ENCODE data around the gene ZNF41.
"Not testable (repeated sequence)": the region's sequence is repeated elsewhere in the genome, so short reads cannot be mapped to it uniquely, and the experiment has no call there.

The ZNF41 gene

DNA sequence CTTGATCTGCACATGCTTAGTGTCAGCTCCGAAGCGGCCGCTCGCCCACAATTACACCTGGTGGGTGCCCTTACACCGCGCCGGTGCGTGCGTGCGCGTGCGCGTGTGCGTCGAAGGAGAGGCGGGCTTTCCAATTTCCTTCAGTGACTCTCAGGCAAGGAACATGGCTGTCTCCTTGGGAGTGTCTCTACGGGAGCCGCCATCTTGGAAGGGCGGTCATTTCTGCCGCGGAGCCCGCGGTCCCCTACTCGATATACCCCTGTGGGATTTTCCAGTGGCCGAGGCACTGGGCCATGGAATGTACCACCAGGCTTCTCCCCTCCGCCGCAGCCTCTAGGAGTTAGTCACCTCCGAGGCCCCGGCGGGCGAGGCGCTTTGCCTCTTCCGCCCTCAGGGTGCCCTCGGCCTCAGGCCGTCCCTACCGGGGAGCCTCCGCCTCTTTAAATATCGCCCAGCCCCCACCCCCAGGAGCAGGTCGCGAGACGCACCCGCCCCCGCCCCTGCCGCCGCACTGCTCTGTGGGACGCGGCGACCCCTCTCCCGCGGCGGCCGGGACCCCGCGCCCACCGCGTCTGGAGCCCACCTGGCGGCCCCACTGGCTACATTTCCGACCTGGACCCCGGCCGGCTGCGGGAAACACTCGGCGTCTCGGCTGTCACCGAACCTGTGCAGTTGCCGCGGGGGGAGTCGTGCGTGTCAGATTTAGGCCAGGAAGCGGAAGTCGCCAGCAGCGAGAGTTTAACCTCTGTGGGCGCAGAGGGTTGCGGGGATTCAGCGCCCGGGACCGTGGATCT lies at the start of gene ZNF41:
Gene ZNF41, minus strand, starts transcription at position 711 of the 794 bp plus-strand sequence. CDS start 15,741 bp downstream, outside the sequence.
- peak; percentile 75 to 81 for DNase-seq

DNA sequence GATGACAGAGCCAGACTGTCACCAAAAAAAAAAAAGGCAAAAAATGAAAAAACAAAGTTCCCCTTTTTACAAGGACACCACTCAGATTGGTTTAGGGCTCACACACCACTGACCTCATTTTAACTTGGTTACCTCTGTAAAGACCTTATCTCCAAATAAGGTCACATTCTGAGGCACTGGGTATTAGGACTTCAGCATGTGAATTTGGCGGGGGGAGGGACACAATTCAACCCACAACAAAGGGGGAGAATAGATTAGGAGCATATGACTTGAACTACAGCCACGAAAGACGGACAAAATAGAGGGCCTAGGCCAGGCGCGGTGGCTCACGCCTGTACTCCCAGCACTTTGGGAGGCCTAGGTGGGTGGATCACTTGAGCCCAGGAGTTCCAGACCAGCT lies 47.0 kb upstream of the ZNF41 start:
- no peak for DNase-seq

DNA sequence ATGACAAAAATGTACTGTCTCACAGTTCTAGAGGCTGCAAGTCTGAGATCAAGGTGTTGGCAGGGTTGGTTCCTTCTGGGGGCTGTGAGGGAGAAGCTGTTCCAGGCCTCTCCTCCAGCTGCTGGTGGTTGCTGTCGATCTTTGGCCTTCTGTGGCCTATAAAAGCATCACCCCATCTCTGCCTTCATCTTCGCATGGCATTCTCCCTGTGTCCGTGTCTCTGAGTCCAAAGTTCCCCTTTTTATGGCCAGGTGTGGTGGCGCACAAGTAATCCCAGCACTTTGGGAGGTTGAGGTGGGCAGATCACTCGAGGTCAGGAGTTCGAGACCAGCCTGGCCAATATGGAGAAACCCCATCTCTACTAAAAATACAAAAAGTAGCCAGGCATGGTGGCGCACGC lies 46.5 kb upstream of the ZNF41 start:
- no peak for DNase-seq

DNA sequence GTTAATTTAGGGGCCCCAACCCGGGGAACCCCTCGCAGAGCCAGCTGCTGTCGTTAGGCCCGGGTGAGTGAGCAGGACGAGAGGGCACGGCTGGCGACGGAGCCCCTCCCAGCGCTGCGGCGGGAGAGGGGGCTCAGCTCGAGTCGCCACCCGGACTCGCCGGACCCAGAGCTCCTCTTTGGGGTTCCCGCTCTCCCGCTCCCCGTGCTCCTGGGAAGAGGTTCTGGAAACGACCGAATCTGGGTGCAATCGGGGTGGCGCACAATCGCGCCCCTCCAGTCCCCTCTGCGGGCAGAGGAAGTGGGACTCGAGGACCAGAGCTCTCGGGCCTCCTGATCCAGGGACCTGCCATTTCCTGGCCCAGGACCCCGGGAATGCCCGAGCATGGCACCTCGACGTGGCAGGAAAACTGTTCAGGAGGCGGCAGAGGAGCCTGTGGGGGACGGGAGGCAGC lies 40.7 kb upstream of the ZNF41 start:
- DNase-seq, result no peak

DNA sequence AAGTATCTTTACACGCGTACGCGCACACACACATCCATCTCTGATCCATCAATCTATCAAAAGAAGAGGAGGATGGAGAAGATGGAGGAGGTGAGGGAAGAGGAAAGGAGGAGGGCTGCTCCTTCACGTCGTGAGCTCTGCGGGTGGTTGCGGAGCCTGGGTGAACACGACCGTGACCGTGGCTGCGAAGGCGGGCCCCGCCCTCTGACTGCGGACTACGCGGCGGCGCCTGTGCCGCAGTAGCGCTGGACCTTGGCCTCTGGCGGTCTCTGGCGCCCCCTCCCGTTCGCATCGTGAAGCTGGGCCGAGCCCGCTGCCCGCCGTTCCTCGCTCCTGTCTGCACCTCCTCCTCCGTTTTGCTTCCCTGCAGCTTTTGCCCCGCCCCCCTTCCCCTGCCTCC lies 40.3 kb upstream of the ZNF41 start:
- DNase-seq, result peak; percentile 86 to 89

DNA sequence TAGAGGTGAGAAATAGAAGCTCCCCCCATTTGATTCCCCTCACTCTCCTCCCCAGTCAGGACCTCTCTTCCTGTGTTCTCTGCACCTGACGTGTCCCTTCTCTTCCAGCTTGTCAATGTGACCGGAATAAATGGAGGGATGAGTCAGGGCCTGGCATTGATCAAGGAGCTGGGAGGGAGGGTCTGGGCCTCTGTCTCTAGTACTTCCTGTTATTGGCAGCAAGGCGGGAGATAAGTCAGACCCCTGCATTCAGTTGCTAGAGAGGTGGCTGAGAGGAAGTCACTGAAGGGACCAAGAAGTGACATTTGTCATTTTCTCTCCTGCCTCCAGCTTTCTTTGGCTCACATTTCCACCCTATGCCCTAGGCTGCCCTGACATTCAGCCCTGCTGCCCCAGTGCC lies 35.1 kb upstream of the ZNF41 start:
- no peak for DNase-seq

DNA sequence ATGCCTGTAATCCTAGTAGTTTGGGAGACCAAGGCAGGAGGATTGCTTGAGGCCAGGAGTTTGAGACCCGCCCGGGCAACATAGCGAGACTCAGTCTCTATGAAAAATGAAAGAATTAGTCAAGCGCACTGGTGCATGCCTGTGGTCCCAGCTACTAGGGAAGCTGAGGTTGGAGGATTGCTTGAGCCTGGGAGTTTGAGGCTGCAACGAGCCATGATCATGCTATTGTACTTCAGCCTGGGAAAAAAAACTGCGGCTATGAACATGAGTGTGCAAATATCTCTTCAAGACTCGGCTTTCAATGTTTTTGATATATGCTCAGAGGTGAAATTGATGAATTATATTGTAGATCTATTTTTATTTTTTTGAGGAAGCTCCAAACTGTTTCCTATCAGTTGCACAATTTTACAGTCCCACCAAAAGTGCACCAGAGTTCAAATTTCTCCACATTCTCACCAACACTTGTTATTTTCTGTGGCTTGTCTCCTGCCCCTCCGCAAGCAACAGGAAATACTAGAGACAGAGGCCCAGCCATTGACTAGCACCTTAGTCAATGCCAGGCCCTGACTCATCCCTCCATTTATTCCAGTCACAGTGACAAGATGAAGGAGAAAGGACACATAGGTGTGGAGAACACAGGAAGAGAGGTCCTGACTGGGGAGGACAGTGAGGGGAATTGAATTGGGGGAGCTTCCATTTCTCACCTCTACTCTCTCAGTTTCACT lies 33.1 kb upstream of the ZNF41 start:
- no peak for DNase-seq

DNA sequence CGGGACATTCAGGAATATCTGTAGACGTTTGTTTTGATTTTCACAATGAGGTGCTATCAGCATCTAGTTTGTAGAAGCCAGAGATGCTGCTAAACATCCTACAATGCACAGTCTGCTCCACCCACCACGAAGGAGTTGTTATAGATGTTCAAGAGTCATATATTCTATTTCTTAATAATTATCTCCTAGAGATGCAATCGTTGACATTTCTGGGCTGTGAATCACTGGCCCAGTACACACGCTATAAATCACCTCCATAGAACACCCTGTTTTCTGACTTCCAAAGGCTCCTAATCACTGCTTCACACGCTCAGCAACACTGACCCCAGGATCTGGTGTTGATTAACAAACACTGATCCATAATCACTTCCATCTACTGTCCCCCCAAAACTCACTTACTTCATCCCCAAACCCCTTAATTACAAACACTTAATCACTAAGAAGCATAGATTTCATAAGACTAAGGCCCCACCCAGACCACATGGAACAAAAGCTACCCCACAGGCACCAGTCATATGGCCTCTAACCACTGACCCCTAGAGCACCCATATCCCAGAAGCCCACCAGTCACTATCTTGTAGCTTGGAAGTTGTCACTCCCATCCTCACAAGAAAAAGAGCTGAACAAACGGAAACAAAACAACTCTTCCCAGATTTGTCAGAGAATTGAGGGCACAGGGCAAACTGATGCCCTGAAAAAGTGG lies 31.7 kb upstream of the ZNF41 start:
- no peak for DNase-seq

DNA sequence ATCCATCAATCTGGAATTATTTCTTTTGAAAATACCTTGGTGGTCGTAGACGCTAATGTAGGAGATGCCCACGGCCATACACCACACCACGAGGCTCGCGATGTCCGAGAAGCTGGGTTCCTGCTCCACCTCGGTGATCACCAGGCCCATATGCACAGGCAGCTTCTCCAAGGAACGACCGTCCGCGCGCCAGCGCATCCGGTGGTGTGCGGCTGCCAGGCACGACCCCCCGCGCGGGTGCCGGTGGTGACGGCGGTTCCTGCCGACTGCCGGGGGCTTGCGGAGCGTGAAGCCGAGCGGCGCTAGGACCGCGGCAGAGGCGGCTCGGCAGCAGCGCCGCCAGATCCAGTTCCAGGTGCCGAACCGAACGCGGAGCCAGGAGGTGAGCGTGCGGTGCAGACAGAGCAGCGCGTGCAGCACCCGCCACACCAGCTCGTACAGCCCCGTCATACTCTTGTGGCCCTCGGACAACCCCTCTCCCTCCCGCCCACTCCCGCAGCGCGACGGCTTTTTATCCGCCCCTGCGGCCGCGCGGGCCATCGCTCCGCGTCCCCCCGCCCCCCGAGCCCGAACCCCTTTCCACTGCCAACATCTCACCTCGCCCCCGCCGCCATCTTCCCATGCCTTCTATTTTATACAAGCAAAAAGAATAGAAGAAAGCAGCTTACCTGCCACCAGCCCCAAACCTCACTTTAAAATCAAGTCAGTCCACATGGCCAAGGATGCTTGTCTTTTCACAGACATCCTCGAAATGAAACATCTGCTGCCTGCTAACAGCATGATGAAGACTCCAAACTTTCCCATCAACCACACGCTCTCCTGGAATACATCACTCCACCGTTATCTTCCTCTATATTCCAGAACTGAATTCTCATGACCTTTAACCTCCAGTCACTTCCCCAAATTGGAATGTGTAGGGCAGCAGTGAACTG lies 30.3 kb upstream of the ZNF41 start:
- peak; percentile 20 to 25 for DNase-seq

DNA sequence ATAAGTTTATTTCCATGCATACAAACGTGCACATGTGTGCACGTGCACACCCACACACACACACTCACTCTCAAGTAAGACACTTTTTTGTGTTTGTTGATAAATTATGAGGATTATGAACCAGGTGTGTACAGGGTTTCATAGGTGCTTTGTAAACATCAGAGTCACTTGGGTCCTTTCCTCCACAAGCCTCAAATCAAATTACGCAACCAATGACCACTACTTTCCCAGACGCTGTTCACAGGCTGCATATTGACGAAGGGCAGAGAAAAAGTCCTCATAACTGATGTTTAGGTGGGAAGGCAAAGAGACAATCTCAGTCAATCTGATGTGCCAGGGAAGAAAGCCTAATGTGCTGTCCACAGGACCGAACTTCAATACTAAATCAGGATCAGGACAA lies 29.4 kb upstream of the ZNF41 start:
- not testable (repeated sequence) for DNase-seq

DNA sequence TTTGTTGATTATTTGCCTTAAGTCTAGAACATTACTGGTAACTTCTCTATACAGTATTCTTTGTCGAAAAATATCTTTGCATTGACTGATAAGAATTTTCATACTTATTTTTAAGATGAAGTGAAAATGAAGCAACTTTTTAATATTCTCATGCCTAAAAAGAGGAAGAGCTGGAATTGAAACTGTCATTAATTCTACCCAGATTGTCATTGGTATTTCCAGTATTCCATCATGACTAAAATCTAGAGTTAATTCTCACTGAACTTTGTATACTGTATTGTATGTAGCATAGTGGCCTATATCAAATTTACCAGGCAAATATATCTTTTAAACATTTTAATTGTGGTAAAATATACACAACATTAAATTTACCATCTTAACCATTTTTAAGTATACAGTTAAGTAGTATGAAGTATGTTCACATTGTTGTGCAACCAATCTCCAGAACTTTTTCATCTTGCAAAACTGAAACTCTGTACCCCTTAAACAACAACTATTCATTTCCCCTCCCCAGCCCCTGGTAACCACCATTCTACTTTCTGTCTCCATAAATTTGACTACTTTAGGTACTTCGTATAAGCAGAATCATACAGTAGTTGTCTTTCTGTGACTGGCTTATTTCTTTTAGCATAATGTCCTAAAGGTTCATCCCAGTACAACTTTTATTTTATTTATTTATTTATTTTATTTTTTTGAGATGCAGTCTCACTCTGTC lies 24.3 kb upstream of the ZNF41 start:
- no peak for DNase-seq

DNA sequence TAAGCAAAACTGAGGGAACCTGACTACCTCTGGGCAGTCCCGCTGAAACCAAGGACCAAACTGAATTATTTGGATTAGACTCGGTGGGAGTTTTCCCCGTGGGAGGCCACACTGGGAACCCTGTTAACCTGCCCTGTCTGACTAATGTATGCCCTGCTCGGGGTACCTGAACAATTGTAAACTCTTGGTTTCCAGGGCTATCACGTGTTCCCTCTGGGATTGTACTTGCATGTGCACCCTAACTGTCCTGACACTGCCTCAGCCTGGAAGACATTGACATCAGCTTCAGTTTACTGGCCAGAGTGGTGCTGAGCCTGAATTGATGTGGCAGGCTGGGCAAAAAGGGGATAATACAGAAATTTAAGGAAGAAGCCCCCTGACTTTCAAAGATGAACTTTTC lies 20.1 kb upstream of the ZNF41 start:
- no peak for DNase-seq

DNA sequence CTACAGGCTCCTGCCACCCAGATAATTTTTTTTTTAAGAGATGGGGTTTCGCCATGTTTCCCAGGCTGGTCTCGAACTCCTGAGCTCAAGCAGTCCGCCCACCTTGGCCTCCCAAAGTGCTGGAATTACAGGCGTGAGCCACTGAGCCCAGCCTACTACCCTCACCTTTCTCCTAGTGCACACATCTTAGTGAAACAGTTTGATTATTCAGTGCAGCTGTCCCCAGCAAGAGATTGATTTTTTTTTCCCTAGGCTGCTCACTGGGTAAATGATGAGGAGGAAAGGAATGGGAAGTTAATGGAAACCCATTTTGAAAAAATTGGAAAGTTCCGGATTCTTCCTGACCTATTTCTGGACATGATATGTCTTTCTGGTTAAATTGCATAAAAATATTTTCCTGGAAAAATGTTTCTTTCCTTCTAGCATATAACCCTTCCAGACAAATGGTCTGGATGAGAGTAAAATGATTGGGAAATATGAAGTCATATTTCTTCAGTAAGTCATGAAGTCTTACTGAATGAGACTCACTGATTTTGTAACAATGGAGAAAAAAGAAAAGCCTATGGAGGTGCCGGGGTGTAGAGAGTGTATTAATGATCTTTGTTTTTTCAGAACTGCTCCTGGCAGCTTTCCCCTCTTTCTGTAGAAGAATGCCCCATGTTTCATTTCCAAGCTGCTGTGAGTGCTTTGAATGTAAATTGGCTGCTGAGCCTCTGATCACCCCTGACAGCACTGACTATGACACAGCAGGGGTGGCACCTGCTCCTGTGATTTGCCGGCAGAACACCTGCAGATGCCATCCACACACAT lies 19.5 kb upstream of the ZNF41 start:
- DNase-seq, result no peak

DNA sequence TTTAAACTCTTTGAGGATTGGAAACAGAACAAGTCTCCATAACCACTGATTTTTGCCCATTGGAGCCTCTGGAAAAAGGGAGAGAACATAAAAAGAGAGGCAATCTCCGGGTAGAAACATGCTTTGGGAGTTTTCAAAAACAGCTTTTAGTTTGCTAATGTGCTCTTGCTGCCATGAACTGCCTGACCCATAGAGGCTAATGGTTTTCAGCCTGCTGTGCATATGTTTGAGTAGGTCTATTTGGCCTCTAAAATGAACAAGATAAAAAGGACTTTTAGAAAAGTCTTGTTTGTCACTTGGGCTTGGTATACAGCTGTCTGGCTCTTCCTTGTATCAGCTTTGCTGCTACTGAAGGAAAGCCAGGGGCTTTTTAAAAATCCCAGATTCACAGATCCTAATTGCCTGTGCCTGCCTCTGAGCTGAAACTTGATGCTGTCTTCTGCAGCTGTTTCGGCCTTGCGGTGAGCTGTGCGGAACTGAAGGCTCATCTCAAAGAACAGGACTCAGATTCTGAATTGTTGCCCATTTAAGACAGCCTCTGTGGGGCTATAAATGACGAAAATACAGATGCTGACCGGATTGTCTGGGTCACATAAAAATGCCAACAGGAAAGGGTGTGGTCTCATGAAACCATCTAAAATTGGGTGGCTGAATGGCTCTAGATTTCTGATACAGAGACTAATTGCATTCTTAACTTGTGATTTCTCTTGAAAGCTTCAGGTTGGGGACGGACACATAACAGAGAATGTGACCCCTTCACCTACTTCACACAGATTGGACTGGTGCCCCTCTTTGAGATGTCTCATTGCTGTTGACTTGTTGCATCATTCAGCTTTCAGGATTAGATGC lies 18.4 kb upstream of the ZNF41 start:
- DNase-seq, result no peak

DNA sequence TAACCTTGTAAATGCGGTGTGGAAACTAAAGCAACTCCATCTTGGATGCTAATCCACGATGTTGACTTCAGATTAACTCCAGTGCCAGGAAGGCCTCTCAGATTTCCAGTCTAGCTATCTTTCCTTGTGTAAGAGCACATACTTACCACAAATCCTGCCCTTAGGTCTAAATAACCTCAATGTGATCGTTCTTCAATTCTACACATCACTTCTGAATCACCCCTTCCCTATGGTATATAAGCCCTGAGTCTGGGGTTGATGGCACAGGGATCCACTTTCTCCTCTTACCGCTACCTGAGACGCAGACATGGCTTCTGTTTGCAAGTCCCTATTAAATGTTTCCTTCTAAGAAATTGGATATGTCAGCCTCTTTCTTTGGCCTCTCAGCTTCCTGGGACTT lies 17.5 kb upstream of the ZNF41 start:
- DNase-seq, result no peak

DNA sequence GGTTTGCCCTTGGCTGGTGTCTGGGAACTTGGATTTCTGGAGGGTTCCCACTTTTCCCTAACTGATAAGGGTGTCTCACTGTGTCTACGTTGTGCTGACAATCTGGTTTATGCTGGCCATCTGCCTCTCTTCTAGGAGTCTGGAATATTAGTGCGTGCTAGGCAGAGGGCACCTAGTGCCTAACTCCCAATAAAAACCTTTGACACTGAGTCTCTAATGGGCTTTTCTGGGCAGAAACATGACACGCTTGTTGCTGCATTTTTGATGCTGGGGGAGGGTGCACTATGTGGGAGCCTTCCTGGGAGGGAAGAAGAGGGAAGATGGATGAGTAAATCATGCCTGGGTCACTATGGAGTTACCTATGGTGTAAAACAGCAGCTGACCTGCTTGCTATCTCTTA lies 16.3 kb upstream of the ZNF41 start:
- DNase-seq, result no peak

DNA sequence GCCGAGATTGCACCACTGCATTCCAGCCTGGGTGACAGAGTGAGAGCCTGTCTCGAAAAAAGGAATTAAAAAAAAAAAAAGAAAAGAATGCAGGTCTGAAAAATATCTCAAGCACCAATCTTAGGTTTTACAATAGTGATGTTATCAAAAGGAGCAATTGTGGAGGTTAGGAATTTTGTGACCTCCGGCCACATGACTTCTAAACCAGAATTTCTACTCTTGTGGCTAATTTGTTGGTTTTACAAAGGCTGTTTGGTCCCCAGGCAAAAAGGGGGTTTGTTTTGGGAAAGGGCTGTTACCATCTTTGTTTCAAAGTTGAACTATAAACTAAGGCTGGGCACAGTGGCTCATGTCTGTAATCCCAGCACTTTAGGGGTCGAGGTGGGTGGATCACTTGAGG lies 15.4 kb upstream of the ZNF41 start:
- DNase-seq, result no peak

DNA sequence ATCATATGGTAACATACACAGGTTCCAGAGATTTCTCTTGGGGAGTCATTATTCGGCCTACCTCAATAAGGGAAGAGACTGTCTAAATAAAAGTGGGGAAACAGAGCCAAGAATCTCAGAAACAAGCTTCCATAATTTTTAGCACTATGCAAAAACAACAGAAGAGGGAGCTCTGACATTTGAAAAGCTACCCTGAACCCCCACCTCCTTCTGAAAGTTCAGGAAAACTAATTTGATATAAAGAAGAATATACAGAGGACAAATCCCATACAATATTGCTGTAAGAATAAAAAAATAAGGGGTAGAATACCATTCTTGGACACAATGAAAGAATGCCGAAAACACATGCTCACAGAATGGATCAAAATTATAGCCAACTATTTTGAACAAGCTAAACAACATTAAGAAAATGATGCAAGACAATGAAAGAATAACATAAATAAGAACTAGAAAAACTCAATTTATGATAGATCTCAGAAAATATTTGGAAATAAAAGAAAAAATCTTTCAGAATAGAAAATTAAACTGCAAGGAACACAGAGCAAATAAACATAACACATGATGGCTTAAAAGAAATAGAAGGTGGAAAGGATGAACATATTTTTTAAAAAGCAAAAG lies 14.4 kb upstream of the ZNF41 start:
- no peak for DNase-seq

DNA sequence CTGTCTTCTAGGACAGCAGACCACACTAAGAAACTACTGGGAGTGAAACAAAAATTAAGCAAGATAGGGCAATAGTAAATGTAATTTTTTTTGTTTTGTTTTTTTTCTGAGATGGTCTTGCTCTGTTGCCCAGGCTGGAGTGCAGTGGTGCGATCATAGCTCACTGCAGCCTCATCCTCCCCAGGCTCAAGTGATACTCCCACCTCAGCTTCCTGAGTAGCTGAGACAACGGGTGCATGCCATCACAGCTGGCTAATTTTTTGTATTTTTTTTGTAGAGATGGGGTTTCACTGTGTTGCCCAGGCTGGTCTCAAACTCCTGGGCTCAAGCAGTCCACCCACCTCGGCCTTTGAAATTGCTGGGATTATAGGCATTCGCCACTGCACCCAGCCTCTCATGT lies 9.1 kb upstream of the ZNF41 start:
- DNase-seq, result not testable (repeated sequence)
